Trophoblast cell (in vitro differentiated cells and primary cell): ENCODE data around the gene LECT2.

Experiments used
- DNase-seq, 2 donors: peaks; one replicate each; pipeline ENCODE4 v3.0.0-alpha.2; 2016
- H2AFZ ChIP-seq: 2 replicates; pipeline ENCODE4 v1.6.1; 2013; ENCODE audit warnings: low read length, moderate library complexity, mild to moderate bottlenecking; ENCODE audit not compliant: insufficient read depth, poor library complexity
- H2AK5ac ChIP-seq: 2 replicates; pipeline ENCODE4 v1.6.1; 2013; ENCODE audit warnings: mild to moderate bottlenecking, low read length
- H2BK120ac ChIP-seq: 2 replicates; pipeline ENCODE4 v1.6.1; 2013; ENCODE audit warnings: low read length, mild to moderate bottlenecking, moderate library complexity; ENCODE audit not compliant: insufficient read depth, poor library complexity
- H2BK12ac ChIP-seq: 2 replicates; pipeline ENCODE4 v1.6.1; 2013; ENCODE audit warnings: mild to moderate bottlenecking, low read length, moderate library complexity
- H2BK5ac ChIP-seq: 2 replicates; pipeline ENCODE4 v1.6.1; 2013; ENCODE audit warnings: low read length, low read depth, moderate library complexity, mild to moderate bottlenecking; ENCODE audit not compliant: poor library complexity
- H3K14ac ChIP-seq: 2 replicates; pipeline ENCODE4 v1.6.1; 2013; ENCODE audit warnings: mild to moderate bottlenecking, low read length
- H3K18ac ChIP-seq: 2 replicates; pipeline ENCODE4 v1.6.1; 2013; ENCODE audit warnings: mild to moderate bottlenecking, low read length
- H3K23ac ChIP-seq: 2 replicates; pipeline ENCODE4 v1.6.1; 2013; ENCODE audit warnings: low read length
- H3K27ac ChIP-seq: 2 replicates; pipeline ENCODE4 v1.5.1; 2013; ENCODE audit warnings: low read depth, mild to moderate bottlenecking, inconsistent platforms, low read length, moderate library complexity
- H3K27me3 ChIP-seq: 2 replicates; pipeline ENCODE4 v1.6.1; 2013; ENCODE audit warnings: inconsistent platforms, mild to moderate bottlenecking, low read length, moderate library complexity; ENCODE audit not compliant: insufficient read depth
- H3K36me3 ChIP-seq, 2 experiments: 1 replicate in 1 of 2; 2 replicates in 1 of 2; pipeline ENCODE4 v1.6.1; 2013; ENCODE audit warnings: low read length in 2 of 2, mild to moderate bottlenecking in 2 of 2, moderate library complexity in 1 of 2; ENCODE audit not compliant: insufficient read depth in 2 of 2, control insufficient read depth in 1 of 2
- H3K4ac ChIP-seq: 2 replicates; pipeline ENCODE4 v1.6.1; 2013; ENCODE audit warnings: low read depth, mild to moderate bottlenecking, low read length, moderate library complexity
- H3K4me1 ChIP-seq, 2 experiments: 1 replicate in 1 of 2; 2 replicates in 1 of 2; pipeline ENCODE4 v1.6.1; 2013; ENCODE audit warnings: low read length in 2 of 2, mild to moderate bottlenecking in 2 of 2, moderate library complexity in 1 of 2; ENCODE audit not compliant: insufficient read depth in 2 of 2, control insufficient read depth in 1 of 2
- H3K4me2 ChIP-seq: 2 replicates; pipeline ENCODE4 v1.6.1; 2013; ENCODE audit warnings: inconsistent platforms, mild to moderate bottlenecking, low read length, moderate library complexity
- H3K4me3 ChIP-seq: 2 replicates; pipeline ENCODE4 v1.5.1; 2013; ENCODE audit warnings: mild to moderate bottlenecking, low read depth, low read length, inconsistent platforms
- H3K79me1 ChIP-seq: one replicate; pipeline ENCODE4 v1.6.1; 2013; ENCODE audit warnings: low read length
- H3K79me2 ChIP-seq: 2 replicates; pipeline ENCODE4 v1.6.1; 2013; ENCODE audit warnings: low read length, mild to moderate bottlenecking; ENCODE audit not compliant: control insufficient read depth, insufficient read depth, poor library complexity
- H3K9ac ChIP-seq: 2 replicates; pipeline ENCODE4 v1.6.1; 2013; ENCODE audit warnings: mild to moderate bottlenecking, low read length
- H3K9me3 ChIP-seq: 2 replicates; pipeline ENCODE4 v1.6.1; 2013; ENCODE audit warnings: low read depth, mild to moderate bottlenecking, control low read depth, inconsistent platforms, low read length; ENCODE audit not compliant: insufficient read depth
- H4K12ac ChIP-seq: 2 replicates; pipeline ENCODE4 v1.6.1; 2013; ENCODE audit warnings: low read depth, mild to moderate bottlenecking, low read length, moderate library complexity
- H4K8ac ChIP-seq: 2 replicates; pipeline ENCODE4 v1.6.1; 2013; ENCODE audit warnings: low read depth, mild to moderate bottlenecking, low read length, moderate library complexity
- H4K91ac ChIP-seq: one replicate; pipeline ENCODE4 v1.6.1; 2013; ENCODE audit warnings: low read depth, mild to moderate bottlenecking, low read length, moderate library complexity
- whole genome bisulfite sequencing: extraction: QIAGEN DNeasy Blood & Tissue Kit; methylation state at CpG from one replicate; pipeline ENCODE4 v1.1.7; 2013; ENCODE audit warnings: missing lambda C conversion rate; ENCODE audit not compliant: insufficient read length, insufficient coverage; ENCODE audit errors: extremely low coverage; 5-methylcytosine and 5-hydroxymethylcytosine counted together

LECT2 gene

GRCh38 chr5:136000147-136000546 is 45.4 kb upstream of the LECT2 start:
- H2AK5ac ChIP-seq = peak overlapping the region; percentile 91
- H3K79me1 ChIP-seq = peaks cover 41% of the 10 kb centered on the region
- no peak overlapping the region for H3K18ac ChIP-seq
- no peak for DNase-seq
- peaks cover 0 to 1% of the 10 kb centered on the region in 2 experiments for H3K36me3 ChIP-seq
- no peak overlapping the region for H4K12ac ChIP-seq
- no peaks in the 10 kb centered on the region for H3K27me3 ChIP-seq
- peak overlapping the region; percentile 62 for H2BK5ac ChIP-seq
- peak overlapping the region; percentile 48 for H3K27ac ChIP-seq
- H2BK120ac ChIP-seq = peak overlapping the region; percentile 84
- H3K4me3 ChIP-seq = no peak overlapping the region
- peaks cover 2% of the 10 kb centered on the region for H3K9me3 ChIP-seq
- no peak overlapping the region for H3K23ac ChIP-seq
- H3K4me2 ChIP-seq = no peak overlapping the region
- H4K8ac ChIP-seq = no peak overlapping the region
- no peak overlapping the region for H3K4ac ChIP-seq
- peak overlapping the region; percentile 76 for H4K91ac ChIP-seq
- peaks cover 12 to 23% of the 10 kb centered on the region in 2 experiments for H3K4me1 ChIP-seq
- no peak overlapping the region for H2AFZ ChIP-seq
- no CpG with 5 or more reads among the region's 2 CpGs for WGBS
- peak overlapping the region; percentile 97 for H2BK12ac ChIP-seq
- H3K79me2 ChIP-seq = peaks cover 2% of the 10 kb centered on the region
- peak overlapping the region; percentile 54 for H3K14ac ChIP-seq
- H3K9ac ChIP-seq = no peak overlapping the region

- DNase-seq = peak in 1 of 2 donors; percentile 18
- Histone ChIP-seq H3K27ac (peak overlapping the region; percentile 48), H4K12ac (no peak overlapping the region), H3K36me3 (peaks cover 0 to 1% of the 10 kb centered on the region in 2 experiments), H2BK5ac (peak overlapping the region; percentile 62), H2BK120ac (peak overlapping the region; percentile 35), H4K8ac (no peak overlapping the region), H3K27me3 (no peaks in the 10 kb centered on the region), H3K79me2 (peaks cover 2% of the 10 kb centered on the region), H3K18ac (no peak overlapping the region), H2AFZ (no peak overlapping the region), H3K9ac (no peak overlapping the region), H4K91ac (peak overlapping the region; percentile 26), H3K4me1 (peaks cover 12 to 25% of the 10 kb centered on the region in 2 experiments), H3K4me2 (no peak overlapping the region), H3K4ac (no peak overlapping the region), H3K9me3 (peaks cover 2% of the 10 kb centered on the region), H3K23ac (no peak overlapping the region), H3K79me1 (peaks cover 46% of the 10 kb centered on the region), H3K4me3 (no peak overlapping the region), H2AK5ac (no peak overlapping the region), H2BK12ac (no peak overlapping the region), H3K14ac (no peak overlapping the region)
- no CpG with 5 or more reads among the region's 8 CpGs for WGBS
These were observed 44.8 kb upstream of the LECT2 start for GRCh38 chr5:135999406-136000139.

GRCh38 chr5:135998889-135999288 is 44.1 kb upstream of the LECT2 start:
- peak overlapping the region; percentile 68 for H4K91ac ChIP-seq
- H3K27ac ChIP-seq = peak overlapping the region; percentile 45
- peaks cover 2% of the 10 kb centered on the region for H3K79me2 ChIP-seq
- H3K18ac ChIP-seq = peak overlapping the region; percentile 4
- H3K23ac ChIP-seq = no peak overlapping the region
- peak overlapping the region; percentile 89 for H2BK12ac ChIP-seq
- H2BK5ac ChIP-seq = peak overlapping the region; percentile 69
- H3K27me3 ChIP-seq = no peaks in the 10 kb centered on the region
- H3K4ac ChIP-seq = no peak overlapping the region
- H2BK120ac ChIP-seq = peak overlapping the region; percentile 0
- H3K4me3 ChIP-seq = no peak overlapping the region
- peaks cover 48% of the 10 kb centered on the region for H3K79me1 ChIP-seq
- peak overlapping the region; percentile 10 for H3K14ac ChIP-seq
- WGBS = no CpG with 5 or more reads among the region's 6 CpGs
- H4K12ac ChIP-seq = no peak overlapping the region
- DNase-seq = no peak
- H3K4me2 ChIP-seq = no peak overlapping the region
- peaks cover 12 to 25% of the 10 kb centered on the region in 2 experiments for H3K4me1 ChIP-seq
- no peak overlapping the region for H4K8ac ChIP-seq
- peaks cover 2% of the 10 kb centered on the region for H3K9me3 ChIP-seq
- H3K36me3 ChIP-seq = peaks cover 0 to 1% of the 10 kb centered on the region in 2 experiments
- H3K9ac ChIP-seq = no peak overlapping the region
- H2AFZ ChIP-seq = no peak overlapping the region
- no peak overlapping the region for H2AK5ac ChIP-seq

- H2BK120ac ChIP-seq = peak overlapping the region; percentile 83
- peaks cover 2% of the 10 kb centered on the region for H3K9me3 ChIP-seq
- no peak for DNase-seq
- peak overlapping the region; percentile 0 for H2BK5ac ChIP-seq
- H2AFZ ChIP-seq = no peak overlapping the region
- H2AK5ac ChIP-seq = peak overlapping the region; percentile 90
- peak overlapping the region; percentile 5 for H3K18ac ChIP-seq
- peaks cover 0 to 1% of the 10 kb centered on the region in 2 experiments for H3K36me3 ChIP-seq
- H3K27ac ChIP-seq = no peak overlapping the region
- no peak overlapping the region for H3K23ac ChIP-seq
- no peak overlapping the region for H3K4me3 ChIP-seq
- H3K4me1 ChIP-seq = peaks cover 15 to 33% of the 10 kb centered on the region in 2 experiments
- peaks cover 5% of the 10 kb centered on the region for H3K79me2 ChIP-seq
- H3K14ac ChIP-seq = peak overlapping the region; percentile 8
- H3K9ac ChIP-seq = no peak overlapping the region
- H4K8ac ChIP-seq = peak overlapping the region; percentile 8
- H2BK12ac ChIP-seq = peak overlapping the region; percentile 34
- no peak overlapping the region for H3K4me2 ChIP-seq
- H3K4ac ChIP-seq = no peak overlapping the region
- WGBS = no CpG with 5 or more reads among the region's 8 CpGs
- H3K27me3 ChIP-seq = no peaks in the 10 kb centered on the region
- peak overlapping the region; percentile 64 for H4K91ac ChIP-seq
- H4K12ac ChIP-seq = no peak overlapping the region
- peaks cover 56% of the 10 kb centered on the region for H3K79me1 ChIP-seq
These were observed 43.0 kb upstream of the LECT2 start for GRCh38 chr5:135997673-135998335.
